ENCODE data around the gene SLC35F3. TPM values are rescaled to one million over a fixed set of nuclear protein-coding genes. Genes with fewer than 3 reads are reported as not detected.

The SLC35F3 gene
- total RNA-seq, 6 experiments from 2014 or later, result not detected

- H3K4me3 ChIP-seq, result no peak overlapping the region
- DNase-seq (no peak), ATAC-seq (no peak)
- no peaks in the 10 kb centered on the region for H3K9me3 ChIP-seq
- H3K27ac ChIP-seq, result no peak overlapping the region
- H3K27me3 ChIP-seq, result no peaks in the 10 kb centered on the region
- intact Hi-C loops (cut with DNase I), result loop anchor here in 1 of 2 donors (10.0 kb wide), 1 partner anchor 164 kb away; no protein-coding TSS in a partner anchor
- TF ChIP-seq POLR2A (IDR thresholded peaks at IDR 0.05) (no peak), CTCF (IDR thresholded peaks at IDR 0.05) (no peak)
- H3K4me1 ChIP-seq, result no peaks in the 10 kb centered on the region
- WGBS (ENCODE audit: insufficient coverage, low coverage, low lambda C conversion rate, missing lambda C conversion rate), result 70% methylated on average over 9 of the region's 9 CpGs
- H3K36me3 ChIP-seq, result no peaks in the 10 kb centered on the region
These were observed 235.9 kb downstream of the SLC35F3 start for GRCh38 chr1:234140388-234140787.

- no peak for TF ChIP-seq POLR2A (IDR thresholded peaks at IDR 0.05)
- no peak for TF ChIP-seq CTCF (IDR thresholded peaks at IDR 0.05)
- H3K9me3 ChIP-seq, result no peaks in the 10 kb centered on the region
- ATAC-seq, result no peak
- H3K4me1 ChIP-seq, result no peaks in the 10 kb centered on the region
- H3K36me3 ChIP-seq, result no peaks in the 10 kb centered on the region
- no peaks in the 10 kb centered on the region for H3K27me3 ChIP-seq
- no peak overlapping the region for H3K27ac ChIP-seq
- 79% methylated on average over 2 of the region's 2 CpGs for WGBS (ENCODE audit: insufficient coverage, low coverage, low lambda C conversion rate, missing lambda C conversion rate)
- no peak overlapping the region for H3K4me3 ChIP-seq
- no peak for DNase-seq
- intact Hi-C loops (cut with DNase I), result loop anchor here in 1 of 2 donors (10.0 kb wide), 1 partner anchor 164 kb away; no protein-coding TSS in a partner anchor
These were observed 236.5 kb downstream of the SLC35F3 start for GRCh38 chr1:234141006-234141405.

GRCh38 chr1:234143681-234144080, 239.2 kb downstream of the SLC35F3 start:
- no peaks in the 10 kb centered on the region for H3K36me3 ChIP-seq
- H3K4me3 ChIP-seq, result no peak overlapping the region
- no peaks in the 10 kb centered on the region for H3K4me1 ChIP-seq
- intact Hi-C loops (cut with DNase I), result loop anchor here in 1 of 2 donors (10.0 kb wide), 1 partner anchor 161 kb away; no protein-coding TSS in a partner anchor
- no peak overlapping the region for H3K27ac ChIP-seq
- H3K9me3 ChIP-seq, result no peaks in the 10 kb centered on the region
- WGBS (ENCODE audit: insufficient coverage, low coverage, low lambda C conversion rate, missing lambda C conversion rate), result 57% methylated on average over 2 of the region's 2 CpGs
- no peaks in the 10 kb centered on the region for H3K27me3 ChIP-seq
- TF ChIP-seq POLR2A (IDR thresholded peaks at IDR 0.05), result no peak
- TF ChIP-seq CTCF (IDR thresholded peaks at IDR 0.05), result no peak
- no peak for ATAC-seq
- DNase-seq, result no peak

GRCh38 chr1:234144901-234145300, 240.4 kb downstream of the SLC35F3 start:
- 83% methylated on average over 4 of the region's 4 CpGs for WGBS (ENCODE audit: insufficient coverage, low coverage, low lambda C conversion rate, missing lambda C conversion rate)
- no peak for TF ChIP-seq CTCF (IDR thresholded peaks at IDR 0.05)
- TF ChIP-seq POLR2A (IDR thresholded peaks at IDR 0.05), result no peak
- intact Hi-C loops (cut with DNase I), result loop anchor here in 1 of 2 donors (10.0 kb wide), 1 partner anchor 160 kb away; no protein-coding TSS in a partner anchor
- Histone ChIP-seq H3K9me3 (no peaks in the 10 kb centered on the region), H3K4me3 (no peak overlapping the region), H3K36me3 (no peaks in the 10 kb centered on the region), H3K27ac (no peak overlapping the region), H3K4me1 (no peaks in the 10 kb centered on the region), H3K27me3 (no peaks in the 10 kb centered on the region)
- ATAC-seq, result no peak
- DNase-seq, result no peak

All from right lobe of liver (tissue), 6 donors.